ENCODE measurements around the gene SLC12A6.
"Not testable (repeated sequence)": the region's sequence is repeated elsewhere in the genome, so short reads cannot be mapped to it uniquely, and the experiment has no call there.

SLC12A6 gene

DNA sequence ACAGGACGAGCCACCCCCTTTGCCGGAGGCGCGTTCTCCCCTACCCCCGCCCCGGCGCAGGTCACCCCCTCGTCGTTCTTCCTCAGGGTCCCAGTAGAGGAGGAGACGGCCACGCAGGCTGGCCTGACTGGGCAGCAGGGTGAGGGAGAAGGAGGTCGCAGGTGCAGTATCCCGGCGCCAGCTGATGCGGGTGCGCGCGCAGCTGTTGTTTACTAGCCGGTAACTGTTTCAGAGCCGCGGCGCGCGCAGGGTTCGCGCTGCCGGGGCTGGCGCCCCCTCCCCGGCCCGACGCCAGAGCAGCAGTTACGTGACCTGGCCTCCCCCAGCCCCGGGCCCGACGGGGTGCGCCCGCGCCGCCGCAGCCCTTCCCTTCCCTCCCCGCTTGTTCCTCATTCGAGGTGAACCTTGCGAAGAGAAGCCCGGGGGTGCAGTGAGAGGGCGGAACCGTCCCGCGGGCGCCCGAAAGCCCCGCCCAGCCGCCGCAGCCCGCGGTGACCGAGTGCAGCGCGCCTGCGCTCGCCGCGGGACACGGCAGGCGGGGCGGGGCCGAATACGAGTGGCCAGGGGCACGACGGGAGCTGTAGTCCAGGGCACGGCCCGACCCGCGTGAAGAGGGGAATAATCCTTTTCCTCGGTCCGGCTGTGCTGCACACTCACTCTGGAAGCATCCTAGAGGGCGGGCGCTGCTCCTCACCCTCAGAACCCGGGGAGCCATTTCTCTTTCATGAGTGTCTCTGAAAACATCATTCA lies at the start of gene SLC12A6:
SLC12A6 (minus strand) TSS at position 225 of the 750 bp plus-strand sequence. CDS start 1,101 bp downstream, outside the sequence.
- DNase-seq (ENCODE audit: low spot score): peak; percentile 92

DNA sequence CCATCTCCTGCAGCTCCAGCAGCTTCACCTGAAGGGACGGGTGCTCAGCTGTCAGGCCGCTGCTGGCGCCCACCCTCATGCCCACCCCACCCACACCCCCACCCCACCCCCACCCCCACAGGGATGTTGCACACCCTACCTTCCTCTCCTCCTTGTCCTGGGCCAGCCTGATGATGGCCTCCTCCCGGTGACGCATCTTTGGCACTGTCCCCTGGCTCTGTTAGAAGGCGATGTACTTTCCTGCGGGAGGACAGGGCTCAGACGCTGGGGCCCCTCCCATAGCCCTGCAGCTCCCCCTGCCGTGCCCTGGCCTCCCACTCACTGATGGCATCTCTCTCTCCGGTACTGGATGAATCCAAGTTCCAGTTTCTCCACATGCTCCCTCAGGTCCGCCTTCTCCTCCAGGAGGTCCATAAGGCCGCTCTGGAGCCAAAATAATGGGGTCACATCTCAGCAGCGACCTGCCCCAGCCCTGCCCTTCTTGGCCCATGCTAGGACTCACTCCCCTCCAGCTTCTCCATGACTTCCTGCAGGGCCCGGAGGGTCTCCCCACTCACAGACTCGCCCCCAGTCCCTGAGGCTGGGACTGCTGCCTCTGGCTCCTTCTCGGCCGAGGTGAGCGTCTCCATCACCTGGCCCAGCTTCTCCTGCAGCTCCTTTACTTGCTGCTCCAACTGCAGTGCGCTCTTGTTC lies 44.4 kb upstream of the SLC12A6 start:
- not testable (repeated sequence) for DNase-seq (ENCODE audit: low spot score)

DNA sequence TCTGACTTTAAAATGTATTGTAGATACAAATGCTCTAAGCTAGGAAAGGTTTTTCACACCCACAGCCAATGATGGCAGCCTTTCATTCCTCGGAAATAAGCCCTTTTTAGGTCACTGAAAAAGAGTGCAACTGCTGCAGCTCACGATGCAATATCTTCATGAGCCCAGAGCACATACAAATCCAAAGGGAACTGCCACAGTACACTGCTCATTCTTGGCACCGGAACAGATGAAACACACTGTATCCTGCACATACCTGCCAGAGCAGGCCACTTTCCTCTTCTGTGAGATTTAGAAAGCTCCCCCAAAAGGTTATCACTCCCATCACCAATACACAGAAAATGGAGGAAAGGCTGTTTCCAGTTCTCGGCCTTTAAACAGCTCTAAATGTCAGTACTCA lies 42.9 kb upstream of the SLC12A6 start:
- DNase-seq (ENCODE audit: low spot score): not testable (repeated sequence)

DNA sequence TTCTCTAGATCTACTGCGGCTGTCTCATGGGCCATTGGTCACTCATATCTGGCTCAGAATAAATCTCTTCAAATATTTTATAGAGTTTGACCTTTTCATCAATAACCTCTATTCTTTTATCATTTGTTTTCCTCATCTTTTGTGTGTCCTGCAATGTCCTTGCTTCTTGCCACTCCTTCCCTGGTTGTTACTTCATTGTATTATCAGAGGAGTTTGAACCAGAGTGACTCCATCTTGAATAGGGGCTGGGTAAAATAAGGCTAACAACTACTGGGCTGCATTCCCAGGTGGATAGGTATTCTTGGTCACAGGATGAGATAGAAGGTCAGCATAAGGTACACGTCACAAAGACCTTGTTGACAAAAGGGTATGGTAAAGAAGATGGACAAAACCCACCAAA lies 39.3 kb upstream of the SLC12A6 start:
- no peak for DNase-seq (ENCODE audit: low spot score)

DNA sequence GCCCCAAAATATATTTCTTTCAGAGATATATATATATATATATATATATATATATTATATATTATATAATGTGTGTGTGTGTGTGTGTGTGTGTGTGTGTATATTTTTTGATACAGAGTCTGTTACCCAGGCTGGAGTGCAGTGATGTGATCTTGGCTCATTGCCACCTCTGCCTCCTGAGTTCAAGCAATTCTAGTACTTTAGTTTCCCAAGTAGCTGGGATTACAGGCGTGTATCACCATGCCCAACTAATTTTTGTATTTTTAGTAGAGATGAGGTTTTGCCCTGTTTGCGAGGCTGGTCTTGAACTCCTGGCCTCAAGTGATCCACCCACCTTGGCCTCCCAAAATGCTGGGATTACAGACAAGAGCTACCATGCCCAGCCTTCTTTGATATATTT lies 38.0 kb upstream of the SLC12A6 start:
- DNase-seq (ENCODE audit: low spot score): not testable (repeated sequence)

DNA sequence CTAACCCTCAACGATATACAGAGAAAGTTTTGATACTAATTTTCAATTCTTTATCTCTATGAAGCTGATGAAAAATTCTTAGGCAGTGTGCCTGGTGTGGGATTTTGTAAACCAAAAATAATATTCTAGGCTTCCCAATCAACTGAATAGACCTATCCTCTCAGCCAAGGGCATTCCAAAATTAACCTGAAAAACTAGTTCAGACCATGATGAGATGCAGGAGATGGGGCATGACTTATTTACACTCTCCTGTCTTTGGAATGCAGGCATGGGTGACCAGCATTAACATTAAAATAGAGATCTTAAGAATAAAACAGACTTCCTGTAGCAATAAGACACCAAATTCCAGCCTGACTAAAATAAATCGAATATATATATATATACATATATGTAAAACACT lies 37.2 kb upstream of the SLC12A6 start:
- DNase-seq (ENCODE audit: low spot score): no peak

DNA sequence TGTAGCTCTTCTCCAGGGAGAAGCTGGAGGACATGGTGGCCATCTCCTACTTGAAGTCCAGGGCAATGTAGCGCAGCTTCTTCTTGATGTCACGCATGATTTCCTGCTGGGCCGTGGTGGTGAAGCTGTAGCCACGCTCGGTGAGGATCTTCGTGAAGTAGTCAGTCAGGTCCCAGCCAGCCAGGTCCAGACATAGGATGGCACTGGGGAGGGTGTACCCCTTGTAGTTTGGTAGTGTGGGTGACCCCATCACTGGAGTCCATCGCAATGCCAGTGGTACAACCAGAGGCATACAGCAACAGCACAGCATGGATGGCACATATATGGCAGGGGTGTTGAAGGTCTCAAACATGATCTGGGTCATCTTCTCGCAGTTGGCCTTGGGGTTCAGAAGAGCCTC lies 36.4 kb upstream of the SLC12A6 start:
- no peak for DNase-seq (ENCODE audit: low spot score)

DNA sequence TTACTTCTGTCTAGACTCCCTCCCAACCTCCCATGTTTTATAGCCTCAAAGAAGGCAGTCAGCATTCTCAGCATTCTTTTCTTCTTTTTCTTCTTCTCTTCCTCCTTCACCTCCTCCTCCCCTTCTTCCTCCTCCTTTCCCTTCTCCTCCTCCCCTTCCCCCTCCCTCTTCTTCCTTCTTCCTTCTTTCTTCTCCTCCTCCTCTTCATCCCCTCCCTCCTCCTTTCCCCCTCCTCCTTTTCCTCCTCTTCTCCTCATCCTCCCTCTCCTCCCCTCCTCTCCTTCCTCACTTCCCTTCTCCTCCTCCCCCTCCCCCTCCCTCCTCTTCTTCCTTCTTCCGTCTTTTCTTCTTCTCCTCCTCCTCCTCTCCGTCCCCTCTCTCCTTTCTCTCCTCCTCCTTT lies 33.1 kb upstream of the SLC12A6 start:
- DNase-seq (ENCODE audit: low spot score): no peak

DNA sequence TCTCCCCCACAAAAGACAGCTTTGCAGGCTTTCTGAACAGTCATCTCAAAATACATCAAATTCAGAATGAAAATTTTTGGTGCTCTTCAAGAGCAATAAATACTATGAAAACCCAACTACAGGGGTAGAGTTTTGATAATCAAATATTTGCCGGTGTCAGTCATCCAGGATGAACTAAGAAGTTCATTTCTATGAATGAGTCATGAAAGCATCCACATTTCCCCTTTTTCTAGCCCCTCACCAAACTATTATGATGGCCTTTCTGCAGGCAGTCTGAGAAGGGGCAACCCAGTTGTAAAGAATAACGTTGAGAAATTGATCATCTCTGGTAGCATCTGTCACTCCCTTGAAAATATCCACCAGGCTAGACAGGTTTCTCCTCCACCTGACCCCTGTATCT lies 32.5 kb upstream of the SLC12A6 start:
- no peak for DNase-seq (ENCODE audit: low spot score)

DNA sequence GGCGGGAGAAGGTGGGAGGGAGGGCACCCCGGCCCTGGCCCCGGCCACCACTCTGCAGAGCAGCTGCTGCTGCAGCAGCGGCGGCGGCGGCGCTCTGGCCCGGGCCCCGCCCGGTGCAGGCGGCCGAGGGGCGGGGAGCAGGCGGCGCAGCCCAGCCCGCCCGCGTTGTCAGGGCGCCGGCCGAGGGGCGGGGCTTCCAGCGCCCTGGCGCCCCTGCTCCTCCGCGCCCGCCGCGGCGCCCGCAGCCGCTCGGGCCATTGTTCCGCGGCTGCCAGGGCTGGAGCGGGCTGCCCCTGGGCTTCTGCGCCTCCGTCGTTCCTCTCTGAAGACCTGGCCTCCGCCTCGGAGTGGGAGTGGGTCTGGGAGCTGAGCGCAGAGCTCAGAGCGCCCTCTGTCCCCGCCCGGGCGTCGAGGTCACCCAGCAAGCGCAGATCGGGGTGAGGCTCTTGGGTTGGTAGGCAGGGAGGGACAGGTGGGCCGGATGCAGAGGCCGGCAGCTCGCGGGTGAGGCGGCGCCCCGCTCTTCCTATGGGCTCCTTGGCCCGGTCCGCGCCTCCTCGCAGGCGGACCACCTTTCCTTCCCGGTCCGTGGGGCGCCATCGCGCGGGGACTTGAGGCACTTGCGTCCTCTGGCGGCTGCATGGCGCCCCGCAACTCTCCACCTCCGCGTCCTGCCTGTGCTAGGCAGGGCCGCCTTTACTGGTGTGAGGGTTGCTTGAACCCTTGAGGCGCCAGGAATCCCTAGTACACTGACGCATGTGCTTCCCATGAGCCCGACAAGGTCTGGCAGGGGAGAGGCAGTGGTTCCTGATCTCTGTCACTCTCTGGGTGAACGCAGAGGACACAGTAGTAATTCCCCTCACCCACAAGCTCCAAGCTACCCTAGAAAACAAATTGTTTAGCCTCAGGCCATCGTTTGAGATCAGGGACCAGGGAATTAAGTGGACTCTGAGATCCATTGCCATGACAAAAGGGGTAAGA lies 29.8 kb upstream of the SLC12A6 start, which contains the start of gene LPCAT4:
LPCAT4 (minus strand) TSS at position 96 of the 981 bp plus-strand sequence. CDS start 96 bp downstream, outside the sequence.
- peak; percentile 90 for DNase-seq (ENCODE audit: low spot score)

DNA sequence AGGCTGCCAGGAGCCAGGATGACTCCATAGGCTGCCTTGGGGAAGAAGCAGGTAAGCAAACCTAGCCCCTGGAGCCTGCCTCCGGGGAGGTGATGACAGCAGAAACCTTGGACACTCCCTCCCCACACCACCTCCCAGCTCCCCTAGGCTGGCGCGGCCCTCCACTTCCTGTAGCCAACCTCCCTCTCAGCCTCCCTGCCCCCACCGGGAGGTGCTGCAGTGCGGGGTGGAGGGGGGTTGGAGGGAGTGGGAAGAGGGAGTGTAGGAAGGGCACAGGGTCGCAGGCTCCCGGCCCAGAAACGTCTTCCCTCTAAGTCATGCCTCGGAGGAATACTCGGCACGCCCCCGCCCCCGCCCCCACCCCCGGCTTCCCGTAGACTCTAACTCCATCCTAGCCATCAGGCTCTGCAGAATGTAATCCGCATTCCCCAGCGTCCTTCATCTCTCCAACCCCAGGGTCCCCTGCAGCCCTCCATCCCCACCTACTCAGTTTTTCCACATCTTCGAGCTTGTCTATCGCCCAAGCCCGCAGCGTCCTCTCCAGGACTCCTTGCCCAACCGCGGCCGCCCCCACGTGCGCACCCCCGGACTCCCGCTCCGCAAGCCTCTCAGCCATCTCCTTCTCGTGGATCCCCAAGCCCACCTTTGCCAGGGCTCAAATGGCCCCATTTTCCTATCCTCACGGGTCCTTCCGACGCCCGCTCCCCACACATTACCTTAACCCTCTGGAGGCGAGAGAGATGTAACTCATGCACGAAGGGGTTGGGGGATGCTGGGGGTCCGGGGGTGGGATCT lies 28.9 kb upstream of the SLC12A6 start:
- peak; percentile 73 for DNase-seq (ENCODE audit: low spot score)

DNA sequence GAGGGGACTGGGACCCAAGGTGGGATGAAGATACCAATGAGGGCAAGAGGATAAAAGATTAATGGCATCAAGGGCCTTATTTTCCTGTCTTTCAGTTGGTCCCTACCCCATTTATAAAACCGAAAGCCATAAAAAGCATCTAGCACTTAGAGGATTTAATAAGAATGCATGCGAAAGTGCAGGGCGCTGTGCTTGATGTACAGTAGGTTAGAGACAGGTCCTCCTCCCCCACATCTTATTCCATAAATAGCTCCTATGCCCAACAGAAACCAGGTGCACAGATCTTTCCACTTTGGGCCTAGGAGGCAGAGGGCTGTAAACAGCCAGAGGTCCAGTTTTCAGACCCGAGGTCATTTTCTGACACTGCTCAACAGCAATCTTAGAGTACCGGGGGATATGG lies 28.3 kb upstream of the SLC12A6 start:
- DNase-seq (ENCODE audit: low spot score): no peak

DNA sequence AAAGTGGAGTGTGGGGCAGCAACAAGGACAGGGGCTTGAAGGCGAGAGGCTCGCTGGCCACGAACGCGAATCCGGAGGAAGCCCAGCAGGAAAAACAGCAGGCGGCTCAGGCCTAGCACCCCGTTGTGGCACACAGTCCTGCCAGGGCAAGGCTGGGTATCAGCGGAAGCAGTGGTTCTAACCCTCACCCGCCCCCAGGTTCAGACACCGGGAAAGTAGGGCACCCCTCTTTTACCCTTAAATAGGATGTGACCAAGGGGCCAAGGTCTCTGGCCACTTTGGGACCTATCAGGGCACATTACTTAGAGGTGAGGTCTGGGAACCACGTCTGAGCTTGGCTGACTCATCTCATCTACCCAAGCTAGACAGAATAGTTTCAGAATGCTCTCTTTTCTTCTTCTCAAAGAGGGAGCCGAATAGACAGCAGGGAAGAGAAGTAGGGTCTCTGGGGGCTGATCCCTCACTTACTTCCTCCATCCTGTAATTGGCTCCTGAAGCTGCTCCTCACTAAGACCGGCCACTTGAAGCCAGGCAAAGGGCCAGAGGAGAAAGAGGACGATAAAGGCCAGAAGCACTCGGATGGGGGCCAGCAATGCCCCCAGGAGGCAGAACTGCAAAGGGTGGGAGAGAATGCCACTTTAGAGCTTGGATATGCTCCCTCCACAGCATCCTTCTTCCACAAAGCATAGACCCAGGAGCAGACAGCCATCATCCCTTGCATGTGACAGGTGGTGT lies 27.7 kb upstream of the SLC12A6 start:
- DNase-seq (ENCODE audit: low spot score): no peak

DNA sequence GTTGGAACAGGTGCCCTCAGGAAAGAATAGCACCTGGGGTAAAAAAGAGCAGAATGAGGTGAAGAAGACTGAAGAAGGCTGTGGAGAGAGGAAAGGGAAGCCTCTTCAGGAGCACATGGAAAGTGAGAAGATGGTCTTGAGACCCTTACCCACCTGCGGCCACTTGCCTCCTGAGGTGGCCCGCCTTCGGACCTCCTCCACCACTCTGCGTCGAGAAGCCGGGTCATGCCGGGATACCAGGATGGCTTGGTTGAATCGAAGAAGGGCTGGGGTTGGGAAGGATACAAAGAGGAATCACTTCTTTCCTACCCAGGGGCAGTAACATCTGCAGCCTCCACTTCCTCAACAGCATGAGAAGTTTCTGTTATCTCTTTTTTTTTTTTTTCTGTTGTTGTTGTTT lies 26.5 kb upstream of the SLC12A6 start:
- DNase-seq (ENCODE audit: low spot score): no peak

DNA sequence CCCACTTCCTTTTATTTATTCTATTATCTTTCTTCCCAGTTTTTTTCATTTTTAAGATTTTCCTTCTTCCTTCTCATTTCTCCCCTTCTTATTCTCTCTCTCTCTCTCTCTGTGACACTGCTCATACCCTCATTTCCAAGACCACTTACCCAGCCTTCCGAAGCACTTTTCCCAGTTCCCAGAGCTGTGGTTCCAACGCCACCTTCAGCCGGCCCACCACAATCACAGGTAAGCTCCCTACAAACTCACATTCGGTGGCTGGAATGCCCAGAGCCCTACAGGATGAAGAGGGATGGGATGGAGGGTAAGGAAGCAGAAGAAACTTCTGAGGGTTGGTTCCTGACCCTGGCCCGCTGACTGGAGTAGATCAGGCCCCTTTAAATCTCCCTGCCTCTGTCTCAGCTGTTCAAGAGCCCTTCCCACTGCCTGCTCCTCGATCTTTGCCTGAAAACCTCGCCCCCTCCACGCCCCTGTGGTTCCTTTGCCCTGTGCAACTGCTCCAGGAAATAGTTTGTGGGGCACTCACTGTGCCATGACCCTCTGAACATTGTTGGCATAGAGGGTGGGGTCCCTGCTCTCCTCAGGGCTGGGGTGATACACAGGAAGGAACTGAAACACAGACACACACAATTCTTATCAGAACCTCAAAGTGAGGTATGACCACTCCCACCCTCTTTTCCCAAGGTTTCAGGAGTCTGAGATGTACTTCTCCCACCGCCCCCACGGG lies 24.6 kb upstream of the SLC12A6 start:
- no peak for DNase-seq (ENCODE audit: low spot score)

DNA sequence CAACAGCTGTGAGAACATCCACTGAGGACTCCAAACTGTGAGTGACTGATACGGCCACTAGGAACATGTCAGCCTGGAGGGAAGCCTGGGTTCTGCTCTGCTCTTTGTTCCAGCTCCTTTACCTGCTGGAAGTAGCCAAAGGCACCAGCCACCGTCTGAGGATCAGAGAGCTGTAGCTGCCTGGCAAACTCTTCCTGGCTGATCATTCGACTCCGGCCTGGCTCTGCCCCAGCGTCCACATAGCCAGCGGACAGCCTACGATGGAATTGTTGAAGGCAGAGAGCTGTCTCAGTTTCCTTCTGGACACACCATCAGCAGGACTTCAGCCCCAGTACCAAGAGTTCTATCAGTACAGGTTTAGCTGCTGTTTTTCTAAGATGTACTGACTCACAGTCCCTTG lies 23.7 kb upstream of the SLC12A6 start:
- no peak for DNase-seq (ENCODE audit: low spot score)

DNA sequence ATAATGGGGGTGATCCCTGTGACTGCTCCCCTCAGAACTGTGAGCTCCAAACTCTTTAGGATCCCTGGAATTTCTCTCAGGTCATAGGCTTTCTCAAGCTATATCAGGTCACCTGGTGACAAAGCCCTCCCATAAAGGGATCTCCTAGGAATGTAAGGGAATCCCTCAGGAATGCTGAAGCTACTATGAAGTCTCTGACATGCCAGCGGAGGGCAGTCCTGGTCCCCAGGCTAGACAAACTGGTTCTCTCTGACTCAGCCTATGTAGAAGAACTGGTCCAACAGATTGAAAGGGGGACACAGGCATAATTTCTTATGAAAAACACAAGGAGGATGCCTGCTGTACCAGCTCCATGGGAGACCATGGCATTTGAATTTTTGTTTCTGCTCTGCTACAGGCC lies 22.7 kb upstream of the SLC12A6 start:
- DNase-seq (ENCODE audit: low spot score): no peak

DNA sequence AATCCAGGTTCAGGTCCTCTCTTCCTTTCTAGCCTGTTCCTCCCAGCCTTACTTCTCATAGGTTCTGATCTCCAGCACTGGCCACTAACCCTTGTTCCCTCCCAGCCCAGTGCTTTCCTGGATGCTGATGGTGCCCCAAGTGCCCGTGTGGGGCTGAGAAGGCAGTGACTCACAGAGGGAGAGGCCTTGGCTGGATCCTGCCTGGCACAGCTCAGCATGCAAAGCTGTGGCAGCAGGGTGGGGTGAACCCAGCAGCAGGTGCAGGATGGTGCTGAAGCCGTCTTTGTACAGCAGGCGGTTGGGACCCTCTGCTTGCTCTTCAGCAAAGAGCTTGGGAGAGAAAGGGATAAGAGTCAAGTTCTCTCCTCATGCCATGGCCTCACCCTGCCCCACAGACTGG lies 21.8 kb upstream of the SLC12A6 start:
- no peak for DNase-seq (ENCODE audit: low spot score)

DNA sequence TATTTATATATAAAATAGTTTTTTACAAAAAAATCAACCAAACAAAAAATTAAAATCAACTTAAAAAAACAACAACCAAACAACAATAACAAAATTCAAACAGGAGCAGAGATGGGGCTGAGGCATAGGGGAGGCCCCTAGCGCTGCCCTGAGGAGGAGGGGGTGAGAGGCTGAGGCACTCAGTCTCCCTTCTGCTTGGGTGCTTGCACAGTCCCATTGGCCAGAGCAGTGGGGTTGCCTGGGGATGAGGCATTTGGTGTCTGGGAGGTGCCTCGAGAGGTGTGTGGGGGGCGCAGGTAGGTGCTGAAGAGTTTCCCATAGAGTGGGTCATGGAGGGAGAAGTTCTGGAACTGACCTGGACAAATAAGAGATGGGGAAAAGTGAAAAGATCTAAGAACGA lies 21.4 kb upstream of the SLC12A6 start:
- DNase-seq (ENCODE audit: low spot score): no peak

DNA sequence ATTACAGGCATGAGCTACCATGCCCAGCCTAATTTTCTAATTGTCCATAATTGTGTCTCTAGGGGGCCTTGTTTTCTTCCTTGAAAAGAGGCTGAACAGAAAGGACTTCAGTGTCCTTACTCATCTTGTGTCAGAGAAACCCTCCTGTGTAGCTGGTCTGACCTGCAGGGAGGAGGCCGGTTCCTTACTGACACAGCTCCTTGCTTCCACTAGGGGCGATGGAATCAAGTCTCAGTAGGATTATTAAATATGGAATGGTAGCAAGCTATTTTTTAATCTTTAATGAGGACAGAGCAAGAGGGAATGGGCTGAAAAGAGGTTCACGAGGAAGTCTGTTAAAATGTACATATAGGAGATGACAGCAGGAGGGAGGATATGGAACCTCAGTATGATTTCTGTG lies 20.8 kb upstream of the SLC12A6 start:
- no peak for DNase-seq (ENCODE audit: low spot score)
